Activated naive CD4-positive, alpha-beta T cell treated with anti-CD3 and anti-CD28 coated beads, Interleukin-2, amount 50 U/mL, for 24 hours (primary cell): ENCODE results near the gene TPP2.

Experiments
- H3K27ac Mint-ChIP-seq: one replicate; pipeline ENCODE4 v1.8.0; 2021; ENCODE audit warnings: mild to moderate bottlenecking, mixed read lengths
- H3K27me3 Mint-ChIP-seq: one replicate; pipeline ENCODE4 v1.8.0; 2021; ENCODE audit warnings: mixed read lengths
- H3K36me3 Mint-ChIP-seq: one replicate; pipeline ENCODE4 v1.8.0; 2021; ENCODE audit warnings: mixed read lengths
- H3K4me1 Mint-ChIP-seq: one replicate; pipeline ENCODE4 v1.8.0; 2021; ENCODE audit warnings: mixed read lengths
- H3K4me3 Mint-ChIP-seq: one replicate; pipeline ENCODE4 v1.8.0; 2021; ENCODE audit warnings: mild to moderate bottlenecking, mixed read lengths
- H3K9me3 Mint-ChIP-seq: one replicate; pipeline ENCODE4 v1.8.0; 2021; ENCODE audit warnings: mixed read lengths

TPP2 gene

GRCh38 chr13:102620516-102620915 lies 23.7 kb downstream of the TPP2 start:
- H3K4me1 Mint-ChIP-seq: peaks cover 3% of the 10 kb centered on the region
- H3K27me3 Mint-ChIP-seq: no peaks in the 10 kb centered on the region
- peak overlapping the region; percentile 9 for H3K27ac Mint-ChIP-seq
- H3K36me3 Mint-ChIP-seq: peaks cover 6% of the 10 kb centered on the region
- H3K4me3 Mint-ChIP-seq: no peak overlapping the region
- no peaks in the 10 kb centered on the region for H3K9me3 Mint-ChIP-seq

- Mint-ChIP-seq H3K36me3 (peaks cover 23% of the 10 kb centered on the region), H3K9me3 (no peaks in the 10 kb centered on the region), H3K27me3 (no peaks in the 10 kb centered on the region), H3K27ac (no peak overlapping the region), H3K4me1 (peaks cover 3% of the 10 kb centered on the region), H3K4me3 (no peak overlapping the region)
Observed at GRCh38 chr13:102626928-102627327, 30.1 kb downstream of the TPP2 start.

GRCh38 chr13:102628559-102628958 lies 31.8 kb downstream of the TPP2 start:
- H3K27me3 Mint-ChIP-seq: no peaks in the 10 kb centered on the region
- no peaks in the 10 kb centered on the region for H3K9me3 Mint-ChIP-seq
- H3K4me3 Mint-ChIP-seq: no peak overlapping the region
- peaks cover 3% of the 10 kb centered on the region for H3K4me1 Mint-ChIP-seq
- H3K36me3 Mint-ChIP-seq: peaks cover 26% of the 10 kb centered on the region
- H3K27ac Mint-ChIP-seq: peak overlapping the region; percentile 24

- no peaks in the 10 kb centered on the region for H3K4me1 Mint-ChIP-seq
- peaks cover 32% of the 10 kb centered on the region for H3K36me3 Mint-ChIP-seq
- H3K4me3 Mint-ChIP-seq: no peak overlapping the region
- no peak overlapping the region for H3K27ac Mint-ChIP-seq
- no peaks in the 10 kb centered on the region for H3K9me3 Mint-ChIP-seq
- H3K27me3 Mint-ChIP-seq: no peaks in the 10 kb centered on the region
Observed at GRCh38 chr13:102631198-102631597, 34.4 kb downstream of the TPP2 start.

GRCh38 chr13:102638741-102639140 lies 42.0 kb downstream of the TPP2 start:
- H3K4me3 Mint-ChIP-seq: no peak overlapping the region
- H3K27ac Mint-ChIP-seq: no peak overlapping the region

GRCh38 chr13:102642029-102642428 lies 45.2 kb downstream of the TPP2 start:
- H3K27me3 Mint-ChIP-seq: no peaks in the 10 kb centered on the region
- no peak overlapping the region for H3K4me3 Mint-ChIP-seq
- no peak overlapping the region for H3K27ac Mint-ChIP-seq
- H3K4me1 Mint-ChIP-seq: peaks cover 15% of the 10 kb centered on the region
- no peaks in the 10 kb centered on the region for H3K9me3 Mint-ChIP-seq
- peaks cover 19% of the 10 kb centered on the region for H3K36me3 Mint-ChIP-seq

More at GRCh38 chr13:102638741-102639140, 42.0 kb downstream of the TPP2 start:
- H3K9me3 Mint-ChIP-seq: no peaks in the 10 kb centered on the region
- no peaks in the 10 kb centered on the region for H3K27me3 Mint-ChIP-seq
- peaks cover 9% of the 10 kb centered on the region for H3K4me1 Mint-ChIP-seq
- peaks cover 23% of the 10 kb centered on the region for H3K36me3 Mint-ChIP-seq

GRCh38 chr13:102642475-102642874 lies 45.7 kb downstream of the TPP2 start:
- Mint-ChIP-seq H3K9me3 (no peaks in the 10 kb centered on the region), H3K4me1 (peaks cover 15% of the 10 kb centered on the region), H3K4me3 (no peak overlapping the region), H3K27ac (no peak overlapping the region), H3K36me3 (peaks cover 15% of the 10 kb centered on the region), H3K27me3 (no peaks in the 10 kb centered on the region)

GRCh38 chr13:102643656-102644055 lies 46.9 kb downstream of the TPP2 start:
- Mint-ChIP-seq H3K27ac (peak overlapping the region; percentile 61), H3K9me3 (no peaks in the 10 kb centered on the region), H3K4me1 (peaks cover 15% of the 10 kb centered on the region), H3K27me3 (no peaks in the 10 kb centered on the region), H3K4me3 (no peak overlapping the region), H3K36me3 (peaks cover 16% of the 10 kb centered on the region)

- peak overlapping the region; percentile 30 for H3K27ac Mint-ChIP-seq
- peaks cover 11% of the 10 kb centered on the region for H3K4me1 Mint-ChIP-seq
- H3K36me3 Mint-ChIP-seq: peaks cover 13% of the 10 kb centered on the region
- H3K4me3 Mint-ChIP-seq: no peak overlapping the region
- H3K27me3 Mint-ChIP-seq: no peaks in the 10 kb centered on the region
- no peaks in the 10 kb centered on the region for H3K9me3 Mint-ChIP-seq
Observed at GRCh38 chr13:102645701-102646100, 48.9 kb downstream of the TPP2 start.

GRCh38 chr13:102648046-102648445 lies 51.3 kb downstream of the TPP2 start:
- no peaks in the 10 kb centered on the region for H3K9me3 Mint-ChIP-seq
- peaks cover 16% of the 10 kb centered on the region for H3K36me3 Mint-ChIP-seq
- H3K27ac Mint-ChIP-seq: peak overlapping the region; percentile 76
- H3K27me3 Mint-ChIP-seq: no peaks in the 10 kb centered on the region
- H3K4me3 Mint-ChIP-seq: no peak overlapping the region
- peaks cover 9% of the 10 kb centered on the region for H3K4me1 Mint-ChIP-seq

GRCh38 chr13:102650444-102650843 lies 53.7 kb downstream of the TPP2 start:
- Mint-ChIP-seq H3K27ac (no peak overlapping the region), H3K27me3 (no peaks in the 10 kb centered on the region), H3K9me3 (no peaks in the 10 kb centered on the region), H3K4me1 (peaks cover 4% of the 10 kb centered on the region), H3K36me3 (peaks cover 13% of the 10 kb centered on the region), H3K4me3 (no peak overlapping the region)

GRCh38 chr13:102651392-102651791 lies 54.6 kb downstream of the TPP2 start:
- H3K27ac Mint-ChIP-seq: no peak overlapping the region

GRCh38 chr13:102651892-102652291 lies 55.1 kb downstream of the TPP2 start:
- H3K27ac Mint-ChIP-seq: no peak overlapping the region
- peaks cover 12% of the 10 kb centered on the region for H3K36me3 Mint-ChIP-seq

More at GRCh38 chr13:102651392-102651791, 54.6 kb downstream of the TPP2 start:
- no peak overlapping the region for H3K4me3 Mint-ChIP-seq
- no peaks in the 10 kb centered on the region for H3K27me3 Mint-ChIP-seq
- H3K4me1 Mint-ChIP-seq: peaks cover 3% of the 10 kb centered on the region
- H3K36me3 Mint-ChIP-seq: peaks cover 13% of the 10 kb centered on the region
- H3K9me3 Mint-ChIP-seq: no peaks in the 10 kb centered on the region

GRCh38 chr13:102654756-102655155 lies 58.0 kb downstream of the TPP2 start:
- H3K36me3 Mint-ChIP-seq: peaks cover 26% of the 10 kb centered on the region
- no peak overlapping the region for H3K27ac Mint-ChIP-seq
- H3K4me1 Mint-ChIP-seq: no peaks in the 10 kb centered on the region
- H3K4me3 Mint-ChIP-seq: no peak overlapping the region
- H3K27me3 Mint-ChIP-seq: no peaks in the 10 kb centered on the region
- H3K9me3 Mint-ChIP-seq: no peaks in the 10 kb centered on the region

More at GRCh38 chr13:102651892-102652291, 55.1 kb downstream of the TPP2 start:
- Mint-ChIP-seq H3K4me1 (no peaks in the 10 kb centered on the region), H3K4me3 (no peak overlapping the region), H3K27me3 (no peaks in the 10 kb centered on the region), H3K9me3 (no peaks in the 10 kb centered on the region)

- H3K9me3 Mint-ChIP-seq: no peaks in the 10 kb centered on the region
- no peak overlapping the region for H3K4me3 Mint-ChIP-seq
- no peaks in the 10 kb centered on the region for H3K4me1 Mint-ChIP-seq
- no peaks in the 10 kb centered on the region for H3K27me3 Mint-ChIP-seq
- peaks cover 30% of the 10 kb centered on the region for H3K36me3 Mint-ChIP-seq
- no peak overlapping the region for H3K27ac Mint-ChIP-seq
Observed at GRCh38 chr13:102657630-102658029, 60.8 kb downstream of the TPP2 start.

GRCh38 chr13:102658660-102659059 lies 61.9 kb downstream of the TPP2 start:
- no peaks in the 10 kb centered on the region for H3K27me3 Mint-ChIP-seq
- H3K4me3 Mint-ChIP-seq: no peak overlapping the region
- H3K4me1 Mint-ChIP-seq: no peaks in the 10 kb centered on the region
- H3K36me3 Mint-ChIP-seq: peaks cover 28% of the 10 kb centered on the region
- peak overlapping the region; percentile 84 for H3K27ac Mint-ChIP-seq
- H3K9me3 Mint-ChIP-seq: no peaks in the 10 kb centered on the region

GRCh38 chr13:102659168-102659713 lies 62.5 kb downstream of the TPP2 start:
- Mint-ChIP-seq H3K4me1 (no peaks in the 10 kb centered on the region), H3K36me3 (peaks cover 29% of the 10 kb centered on the region), H3K27ac (peak overlapping the region; percentile 84)

More at GRCh38 chr13:102659168-102659713, 62.5 kb downstream of the TPP2 start:
- no peaks in the 10 kb centered on the region for H3K27me3 Mint-ChIP-seq
- no peak overlapping the region for H3K4me3 Mint-ChIP-seq
- H3K9me3 Mint-ChIP-seq: no peaks in the 10 kb centered on the region
